ENCODE measurements around the gene SLC13A2.

DNA sequence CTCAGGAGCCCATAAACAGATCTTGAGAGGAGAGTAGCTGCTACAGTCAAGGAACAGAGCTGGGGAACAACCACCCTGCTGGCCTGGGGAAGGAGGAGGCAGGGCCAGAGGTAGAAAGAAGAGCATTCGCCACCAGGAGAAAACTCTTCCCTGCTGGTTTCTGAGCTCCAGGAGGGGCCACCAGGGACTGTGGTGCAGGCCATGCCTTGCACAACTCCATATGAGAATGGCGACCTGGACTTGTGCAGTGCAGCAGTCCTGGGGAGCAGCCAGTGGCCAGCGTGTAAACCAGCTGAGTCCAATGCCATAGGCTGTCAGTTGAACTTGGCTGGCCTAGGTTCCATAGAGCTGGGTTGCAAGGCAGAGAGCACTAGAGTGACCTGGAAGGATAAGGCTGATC, 11.6 kb downstream of the SLC13A2 start:
- TF ChIP-seq, protein P1, sequence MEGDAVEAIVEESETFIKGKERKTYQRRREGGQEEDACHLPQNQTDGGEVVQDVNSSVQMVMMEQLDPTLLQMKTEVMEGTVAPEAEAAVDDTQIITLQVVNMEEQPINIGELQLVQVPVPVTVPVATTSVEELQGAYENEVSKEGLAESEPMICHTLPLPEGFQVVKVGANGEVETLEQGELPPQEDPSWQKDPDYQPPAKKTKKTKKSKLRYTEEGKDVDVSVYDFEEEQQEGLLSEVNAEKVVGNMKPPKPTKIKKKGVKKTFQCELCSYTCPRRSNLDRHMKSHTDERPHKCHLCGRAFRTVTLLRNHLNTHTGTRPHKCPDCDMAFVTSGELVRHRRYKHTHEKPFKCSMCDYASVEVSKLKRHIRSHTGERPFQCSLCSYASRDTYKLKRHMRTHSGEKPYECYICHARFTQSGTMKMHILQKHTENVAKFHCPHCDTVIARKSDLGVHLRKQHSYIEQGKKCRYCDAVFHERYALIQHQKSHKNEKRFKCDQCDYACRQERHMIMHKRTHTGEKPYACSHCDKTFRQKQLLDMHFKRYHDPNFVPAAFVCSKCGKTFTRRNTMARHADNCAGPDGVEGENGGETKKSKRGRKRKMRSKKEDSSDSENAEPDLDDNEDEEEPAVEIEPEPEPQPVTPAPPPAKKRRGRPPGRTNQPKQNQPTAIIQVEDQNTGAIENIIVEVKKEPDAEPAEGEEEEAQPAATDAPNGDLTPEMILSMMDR (IDR thresholded peaks at IDR 0.05) = no peak
- TF ChIP-seq POLR2A (IDR thresholded peaks at IDR 0.05) = no peak

All from adrenal gland (tissue), 5 donors.